ENCODE measurements around the gene HTRA3.

The HTRA3 gene

GRCh38 chr4:8329859-8330761 is 60.6 kb downstream of the HTRA3 start:
- Histone ChIP-seq H3K79me2 (ENCODE audit: insufficient read depth, low read length) (no peaks in the 10 kb centered on the region), H3K4me3 (ENCODE audit: insufficient read depth, low read length, poor library complexity, severe bottlenecking) (no peak overlapping the region), H3K9ac (ENCODE audit: low read length) (no peak overlapping the region), H2AFZ (ENCODE audit: low read depth, low read length, severe bottlenecking) (no peak overlapping the region), H4K20me1 (ENCODE audit: low read depth, low read length) (no peaks in the 10 kb centered on the region), H3K9me3 (ENCODE audit: insufficient read depth, low read length) (no peaks in the 10 kb centered on the region), H3K4me2 (ENCODE audit: low read depth, low read length, poor library complexity, severe bottlenecking) (no peak overlapping the region), H3K27me3 (ENCODE audit: low read length) (no peaks in the 10 kb centered on the region), H3K27ac (ENCODE audit: low read depth, low read length) (no peak overlapping the region), H3F3A (ENCODE audit: insufficient read depth) (no peaks in the 10 kb centered on the region), H3K9me2 (replicated peaks; ENCODE audit: insufficient read depth, low read length) (no peaks in the 10 kb centered on the region), H3K36me3 (ENCODE audit: low read length) (no peaks in the 10 kb centered on the region)
- TF ChIP-seq EZH2phosphoT487 (conservative IDR thresholded peaks at IDR 0.05; ENCODE audit: low read length): no peak
- TF ChIP-seq CTCF (IDR thresholded peaks at IDR 0.05; ENCODE audit: insufficient read depth, low read length, poor library complexity, severe bottlenecking): no peak

GRCh38 chr4:8330821-8331574 is 61.4 kb downstream of the HTRA3 start:
- Histone ChIP-seq H3K9me2 (replicated peaks; ENCODE audit: insufficient read depth, low read length) (no peaks in the 10 kb centered on the region), H2AFZ (ENCODE audit: low read depth, low read length, severe bottlenecking) (no peak overlapping the region), H3K36me3 (ENCODE audit: low read length) (no peaks in the 10 kb centered on the region), H3K9ac (ENCODE audit: low read length) (no peak overlapping the region), H3K4me2 (ENCODE audit: low read depth, low read length, poor library complexity, severe bottlenecking) (no peak overlapping the region), H3K27me3 (ENCODE audit: low read length) (no peaks in the 10 kb centered on the region), H3F3A (ENCODE audit: insufficient read depth) (no peaks in the 10 kb centered on the region), H3K79me2 (ENCODE audit: insufficient read depth, low read length) (no peaks in the 10 kb centered on the region), H3K9me3 (ENCODE audit: insufficient read depth, low read length) (peaks cover 2% of the 10 kb centered on the region; the same call in 1 of the 2 replicates), H4K20me1 (ENCODE audit: low read depth, low read length) (no peaks in the 10 kb centered on the region), H3K27ac (ENCODE audit: low read depth, low read length) (no peak overlapping the region), H3K4me3 (ENCODE audit: insufficient read depth, low read length, poor library complexity, severe bottlenecking) (no peak overlapping the region)
- TF ChIP-seq CTCF (IDR thresholded peaks at IDR 0.05; ENCODE audit: insufficient read depth, low read length, poor library complexity, severe bottlenecking): no peak
- TF ChIP-seq EZH2phosphoT487 (conservative IDR thresholded peaks at IDR 0.05; ENCODE audit: low read length): no peak

GRCh38 chr4:8331575-8331955 is 62.0 kb downstream of the HTRA3 start:
- no peaks in the 10 kb centered on the region for H3F3A ChIP-seq (ENCODE audit: insufficient read depth)
- no peak overlapping the region for H2AFZ ChIP-seq (ENCODE audit: low read depth, low read length, severe bottlenecking)
- no peak overlapping the region for H3K4me2 ChIP-seq (ENCODE audit: low read depth, low read length, poor library complexity, severe bottlenecking)
- H3K9ac ChIP-seq (ENCODE audit: low read length): no peak overlapping the region
- no peaks in the 10 kb centered on the region for H3K36me3 ChIP-seq (ENCODE audit: low read length)
- H3K9me3 ChIP-seq (ENCODE audit: insufficient read depth, low read length): peaks cover 3% of the 10 kb centered on the region; the same call in 1 of the 2 replicates
- H3K4me3 ChIP-seq (ENCODE audit: insufficient read depth, low read length, poor library complexity, severe bottlenecking): no peak overlapping the region
- no peaks in the 10 kb centered on the region for H4K20me1 ChIP-seq (ENCODE audit: low read depth, low read length)
- H3K27me3 ChIP-seq (ENCODE audit: low read length): no peaks in the 10 kb centered on the region
- no peak overlapping the region for H3K27ac ChIP-seq (ENCODE audit: low read depth, low read length)
- no peaks in the 10 kb centered on the region for H3K9me2 ChIP-seq (replicated peaks; ENCODE audit: insufficient read depth, low read length)
- no peak for TF ChIP-seq CTCF (IDR thresholded peaks at IDR 0.05; ENCODE audit: insufficient read depth, low read length, poor library complexity, severe bottlenecking)
- no peak for TF ChIP-seq EZH2phosphoT487 (conservative IDR thresholded peaks at IDR 0.05; ENCODE audit: low read length)
- H3K79me2 ChIP-seq (ENCODE audit: insufficient read depth, low read length): no peaks in the 10 kb centered on the region

Measured in SU-DHL-6 (cell line).